Lung (tissue), 12 donors: ENCODE data around the gene MTA3. TPM values are rescaled to one million over a fixed set of nuclear protein-coding genes. Genes with fewer than 3 reads are reported as not detected.

Source experiments
- ATAC-seq: fragments of 200-7000 bp; cut with Tn5 transposase; one replicate; pipeline ENCODE4 v1.9.1; 2020; ENCODE audit warnings: moderate number of reproducible peaks; ENCODE audit not compliant: insufficient read depth, low FRiP score
- DNase-seq, 3 donors: peaks; one replicate each; pipeline ENCODE4 v3.0.0-alpha.2; 2013 to 2017
- H3K27ac ChIP-seq, 2 donors: one replicate each; pipeline ENCODE4 v1.5.1; 2013; ENCODE audit warnings: mild to moderate bottlenecking in 2 of 2, moderate library complexity in 2 of 2, control low read depth in 1 of 2, inconsistent platforms in 1 of 2, low read depth in 1 of 2, low read length in 1 of 2
- H3K27me3 ChIP-seq, 3 donors: one replicate each; pipeline ENCODE4 v1.5.1; 2013; ENCODE audit warnings: low read length in 2 of 3; ENCODE audit not compliant: control insufficient read depth in 3 of 3, insufficient read depth in 3 of 3
- H3K36me3 ChIP-seq, 4 donors: one replicate each; pipeline ENCODE4 v1.5.1; 2013; ENCODE audit warnings: low read length in 4 of 4, mild to moderate bottlenecking in 1 of 4, moderate library complexity in 1 of 4; ENCODE audit not compliant: control insufficient read depth in 4 of 4, insufficient read depth in 4 of 4
- H3K4me1 ChIP-seq, 5 donors: one replicate each; pipeline ENCODE4 v1.5.1; 2013; ENCODE audit warnings: low read length in 5 of 5, mild to moderate bottlenecking in 2 of 5, moderate library complexity in 1 of 5; ENCODE audit not compliant: control insufficient read depth in 5 of 5, insufficient read depth in 5 of 5
- H3K4me3 ChIP-seq: one replicate; pipeline ENCODE4 v1.5.1; 2013; ENCODE audit warnings: mild to moderate bottlenecking, control low read depth, moderate library complexity
- H3K9ac ChIP-seq, 2 donors: one replicate each; pipeline ENCODE4 v1.5.1; 2013; ENCODE audit warnings: low read length in 2 of 2, control low read depth in 1 of 2; ENCODE audit not compliant: insufficient read depth in 1 of 2
- H3K9me3 ChIP-seq, 4 donors: one replicate each; pipeline ENCODE4 v1.5.1; 2013; ENCODE audit warnings: low read length in 3 of 4, mild to moderate bottlenecking in 1 of 4, moderate library complexity in 1 of 4; ENCODE audit not compliant: control insufficient read depth in 4 of 4, insufficient read depth in 3 of 4
- WGBS, 2 donors: extraction: QIAGEN DNeasy Blood & Tissue Kit; methylation state at CpG; one replicate each; pipeline ENCODE4 v1.1.7; 2013; 5-methylcytosine and 5-hydroxymethylcytosine counted together
- polyA plus RNA-seq, 2 donors: library from polyadenylated mRNA; stranded (reverse); fragments of 200-250 nt; gene quantifications; one replicate each; pipeline ENCODE4 v1.2.1, GENCODE V29; 2013
- total RNA-seq, 2 donors: library from RNA; depleted of rRNA in 1 of 2; stranded (reverse); fragments of >200 nt in 1 of 2; gene quantifications; one replicate each; pipeline ENCODE4 v1.2.1, GENCODE V29; 2014 to 2021
- TF ChIP-seq, protein P1 (sequence below): IDR thresholded peaks from 2 replicates; pipeline ENCODE4 v1.5.1; 2012; ENCODE audit warnings: mild to moderate bottlenecking; ENCODE audit errors: control extremely low read depth, extremely low read depth
- donor health status: control.
- donor health status: control.
- donor health status: Bipolar disorder and iron deficiency.
- donor health status: healthy.
- donor health status: DM: yes; HTN: yes; CAD: no.

MTA3 gene
- total and polyA plus RNA-seq, 4 donors: 9.2 to 65.8 (median 24.4) TPM

DNA sequence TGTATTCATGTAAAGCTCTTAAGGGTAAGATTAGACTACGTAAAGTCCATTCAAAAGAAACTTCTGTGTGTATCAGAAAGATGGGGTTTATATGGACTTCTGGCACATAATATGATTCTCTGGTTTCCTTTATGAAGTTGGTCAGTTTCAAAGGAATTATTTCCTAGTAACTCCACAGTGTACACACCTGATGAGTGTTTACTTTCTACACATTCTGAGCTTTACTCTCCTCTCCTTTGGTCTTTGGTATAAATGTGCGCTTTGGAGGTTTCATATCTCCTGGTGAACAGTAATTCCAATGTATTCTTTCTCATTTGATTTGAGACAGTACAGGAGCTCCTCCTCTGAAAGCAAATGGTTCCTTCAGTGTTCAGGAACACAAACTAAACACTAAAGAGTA lies 107.4 kb downstream of the MTA3 start:
- Histone ChIP-seq H3K27ac (no peak overlapping the region), H3K36me3 (no peaks in the 10 kb centered on the region), H3K4me3 (no peak overlapping the region), H3K27me3 (no peaks in the 10 kb centered on the region), H3K9ac (no peak overlapping the region), H3K4me1 (no peaks in the 10 kb centered on the region), H3K9me3 (no peaks in the 10 kb centered on the region)
- TF ChIP-seq, protein P1, sequence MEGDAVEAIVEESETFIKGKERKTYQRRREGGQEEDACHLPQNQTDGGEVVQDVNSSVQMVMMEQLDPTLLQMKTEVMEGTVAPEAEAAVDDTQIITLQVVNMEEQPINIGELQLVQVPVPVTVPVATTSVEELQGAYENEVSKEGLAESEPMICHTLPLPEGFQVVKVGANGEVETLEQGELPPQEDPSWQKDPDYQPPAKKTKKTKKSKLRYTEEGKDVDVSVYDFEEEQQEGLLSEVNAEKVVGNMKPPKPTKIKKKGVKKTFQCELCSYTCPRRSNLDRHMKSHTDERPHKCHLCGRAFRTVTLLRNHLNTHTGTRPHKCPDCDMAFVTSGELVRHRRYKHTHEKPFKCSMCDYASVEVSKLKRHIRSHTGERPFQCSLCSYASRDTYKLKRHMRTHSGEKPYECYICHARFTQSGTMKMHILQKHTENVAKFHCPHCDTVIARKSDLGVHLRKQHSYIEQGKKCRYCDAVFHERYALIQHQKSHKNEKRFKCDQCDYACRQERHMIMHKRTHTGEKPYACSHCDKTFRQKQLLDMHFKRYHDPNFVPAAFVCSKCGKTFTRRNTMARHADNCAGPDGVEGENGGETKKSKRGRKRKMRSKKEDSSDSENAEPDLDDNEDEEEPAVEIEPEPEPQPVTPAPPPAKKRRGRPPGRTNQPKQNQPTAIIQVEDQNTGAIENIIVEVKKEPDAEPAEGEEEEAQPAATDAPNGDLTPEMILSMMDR: no peak
- DNase-seq (no peak), ATAC-seq (no peak)
- 80 to 90% methylated on average over 2 of the region's 2 CpGs for WGBS, 2 donors

DNA sequence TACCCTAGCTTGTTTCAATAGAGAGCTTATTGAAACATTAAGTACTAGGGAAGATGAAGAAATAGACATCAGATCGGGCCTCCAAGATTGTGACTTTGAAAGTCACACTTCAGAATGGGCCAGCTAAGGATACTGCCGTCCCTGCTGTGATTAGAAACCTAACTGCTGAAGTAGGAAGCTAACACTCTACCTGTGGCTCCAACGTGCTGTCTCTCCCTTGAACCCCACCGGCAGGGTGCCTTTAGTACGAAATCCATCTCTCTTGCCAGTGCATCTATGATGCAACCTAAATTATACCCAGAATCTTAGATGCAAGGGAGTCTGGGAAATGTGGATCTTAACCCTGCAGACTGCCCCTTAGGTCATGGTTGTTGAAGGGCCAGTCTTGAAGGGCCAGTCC lies 116.9 kb downstream of the MTA3 start:
- 74 to 82% methylated on average over 5 of the region's 5 CpGs for WGBS, 2 donors
- no peak for DNase-seq
- Histone ChIP-seq H3K4me1 (no peaks in the 10 kb centered on the region), H3K27ac (no peak overlapping the region), H3K4me3 (no peak overlapping the region), H3K27me3 (no peaks in the 10 kb centered on the region), H3K36me3 (peaks cover 0 to 7% (median 1%) of the 10 kb centered on the region in 4 donors), H3K9ac (no peak overlapping the region), H3K9me3 (no peaks in the 10 kb centered on the region)
- TF ChIP-seq, protein P1: no peak
- no peak for ATAC-seq

DNA sequence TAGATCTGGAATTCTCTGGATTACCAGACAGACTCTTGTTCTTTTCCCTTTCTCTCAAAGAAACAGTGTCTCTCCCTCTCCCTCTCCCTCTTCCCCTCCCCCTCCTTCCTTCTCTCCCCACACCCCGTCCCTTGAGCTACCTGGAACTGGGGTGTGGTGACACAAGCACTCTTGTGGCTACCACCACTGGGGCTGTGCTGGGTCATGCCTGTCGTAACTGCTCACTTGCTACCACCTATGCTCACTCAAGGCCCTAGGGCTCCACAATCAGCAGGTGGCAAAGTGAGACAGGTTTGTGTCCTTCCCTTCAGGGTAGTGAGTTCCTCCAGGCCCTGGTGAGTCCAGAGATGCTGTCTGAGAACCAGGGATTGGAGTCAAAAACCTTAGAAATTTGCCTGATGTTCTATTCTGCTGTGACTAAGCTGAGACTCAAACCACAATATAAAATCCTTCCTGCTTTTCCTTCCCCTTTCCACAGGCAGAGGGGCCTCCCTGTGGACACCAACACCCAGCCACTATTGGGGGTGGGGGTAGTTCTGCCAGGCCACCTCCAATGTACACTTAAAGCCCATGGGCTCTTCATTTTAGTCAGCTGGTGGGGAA lies 124.7 kb downstream of the MTA3 start:
- DNase-seq: no peak
- ATAC-seq: peak; percentile 19
- TF ChIP-seq, protein P1: no peak
- Histone ChIP-seq H3K27ac (peak overlapping the region in 1 of 2 donors; percentile 28), H3K36me3 (peaks cover 0 to 6% (median 2%) of the 10 kb centered on the region in 4 donors), H3K27me3 (no peaks in the 10 kb centered on the region), H3K9me3 (no peaks in the 10 kb centered on the region), H3K4me1 (peaks cover 0 to 10% (median 0%) of the 10 kb centered on the region in 5 donors), H3K9ac (no peak overlapping the region), H3K4me3 (no peak overlapping the region)
- WGBS, 2 donors: 35 to 44% methylated on average over 2 of the region's 2 CpGs
